Endometrial microvascular endothelial cells (primary cell): ENCODE data around the gene HDGFL2. TPM values are rescaled to one million over a fixed set of nuclear protein-coding genes. Genes with fewer than 3 reads are reported as not detected.
"Not testable (repeated sequence)": the region's sequence is repeated elsewhere in the genome, so short reads cannot be mapped to it uniquely, and the experiment has no call there.

Experiments used
- in situ Hi-C: cut with HindIII; loops from 2 replicates; pipeline ENCODE4 v1.10.0; 2017; ENCODE audit warnings: low sequenced_read_pairs, low pct_unique_long_range_greater_than_20kb; ENCODE audit errors: inconsistent ontology term
- total RNA-seq: library from RNA; depleted of rRNA; stranded (reverse); fragments of >200 nt; gene quantifications from one replicate; pipeline ENCODE4 v1.2.3, GENCODE V29; 2015; ENCODE audit errors: inconsistent ontology term

Gene HDGFL2
- total RNA-seq, 1 donor from 2014 or later = 66.1 TPM

GRCh38 chr19:4539169-4539692, 67.1 kb downstream of the HDGFL2 start:
- in situ Hi-C loops = no loop called here

GRCh38 chr19:4539693-4540581, 67.8 kb downstream of the HDGFL2 start, which contains the start of gene LRG1:
LRG1 (minus strand) TSS chr19:4540036; CDS start chr19:4540013, 23 bp downstream.
- in situ Hi-C loops = no loop called here

- in situ Hi-C loops = no loop called here
Observed at GRCh38 chr19:4541114-4541805, 69.2 kb downstream of the HDGFL2 start.

DNA sequence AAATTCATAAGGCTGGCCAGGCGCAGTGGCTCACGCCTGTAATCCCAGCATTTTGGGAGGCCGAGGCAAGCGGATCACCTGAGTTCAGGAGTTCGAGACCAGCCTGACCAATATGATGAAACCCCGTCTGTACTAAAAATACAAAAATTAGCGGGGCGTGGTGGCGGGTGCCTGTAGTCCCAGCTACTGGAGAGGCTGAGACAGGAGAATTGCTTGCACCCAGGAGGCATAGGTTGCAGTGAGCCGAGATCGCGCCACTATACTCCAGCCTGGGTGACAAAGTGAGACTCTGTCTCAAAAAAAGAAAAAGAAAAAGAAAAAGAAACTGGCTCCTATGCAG, 69.7 kb downstream of the HDGFL2 start:
- in situ Hi-C loops = not testable (repeated sequence)

GRCh38 chr19:4542896-4543841, 71.1 kb downstream of the HDGFL2 start:
- in situ Hi-C loops = no loop called here

- in situ Hi-C loops = no loop called here
Observed at GRCh38 chr19:4543842-4544647, 71.9 kb downstream of the HDGFL2 start.

- in situ Hi-C loops = no loop called here
Observed at GRCh38 chr19:4547303-4548237, 75.5 kb downstream of the HDGFL2 start.

DNA sequence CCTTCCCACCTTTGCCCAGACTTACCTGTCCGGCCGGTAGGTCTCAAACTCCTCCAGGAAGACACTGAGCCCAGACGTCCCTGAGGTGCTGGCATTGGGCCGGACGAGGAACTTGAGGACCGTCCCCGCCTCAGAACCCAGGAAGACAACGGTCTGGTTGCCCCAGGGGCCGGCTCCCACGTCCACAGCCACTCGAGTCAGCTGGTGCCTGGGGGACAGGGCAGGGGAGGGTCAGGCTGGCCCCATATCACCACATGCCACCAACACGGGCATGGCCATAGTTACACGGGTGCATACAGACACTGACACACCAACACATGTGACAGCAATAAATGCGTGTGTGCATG, 76.1 kb downstream of the HDGFL2 start:
- in situ Hi-C loops = no loop called here

DNA sequence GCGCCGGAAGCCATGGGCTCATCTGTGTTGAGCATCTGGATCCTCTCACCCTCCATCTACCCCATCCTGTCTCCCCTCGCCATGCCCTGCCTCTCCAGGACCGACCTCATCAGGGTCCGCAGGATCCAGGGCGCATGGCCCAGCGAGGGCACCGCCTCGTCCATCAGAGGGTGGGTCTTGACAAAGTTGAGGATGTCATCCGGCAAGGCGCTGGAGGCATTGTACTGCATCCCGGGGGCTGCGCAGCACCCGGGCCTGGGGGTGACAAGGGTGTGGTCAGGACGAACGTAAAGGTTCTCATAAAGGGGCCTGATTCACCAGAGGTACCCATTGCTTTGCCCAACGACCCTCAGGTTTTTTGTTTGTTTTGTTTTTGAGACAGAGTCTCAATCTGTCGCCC, 77.9 kb downstream of the HDGFL2 start:
- in situ Hi-C loops = no loop called here

GRCh38 chr19:4550479-4551050, 78.5 kb downstream of the HDGFL2 start:
- in situ Hi-C loops = no loop called here

Other genes with a start within 250 kb of the HDGFL2 start
- 1.1 TPM for gene EBI3, start 242.8 kb upstream of the HDGFL2 start, total RNA-seq
- gene YJU2, start 225.2 kb upstream of the HDGFL2 start, total RNA-seq = 39.5 TPM
- not detected for gene SHD, start 193.0 kb upstream of the HDGFL2 start, total RNA-seq
- not detected for gene TMIGD2, start 169.9 kb upstream of the HDGFL2 start, total RNA-seq
- 15.1 TPM for gene FSD1, start 167.7 kb upstream of the HDGFL2 start, total RNA-seq
- gene STAP2, start 133.5 kb upstream of the HDGFL2 start, total RNA-seq = 15.0 TPM
- 3.5 TPM for gene MPND, start 128.7 kb upstream of the HDGFL2 start, total RNA-seq
- gene SH3GL1, start 71.8 kb upstream of the HDGFL2 start, total RNA-seq = 128 TPM
- gene CHAF1A, start 69.7 kb upstream of the HDGFL2 start, total RNA-seq = 21.3 TPM
- gene UBXN6, start 14.5 kb upstream of the HDGFL2 start, total RNA-seq = 125 TPM
- not detected for gene PLIN4, start 46.2 kb downstream of the HDGFL2 start, total RNA-seq
- gene PLIN5, start 62.9 kb downstream of the HDGFL2 start, total RNA-seq = not detected
- gene LRG1, start 67.7 kb downstream of the HDGFL2 start, total RNA-seq = 0.28 TPM
- gene SEMA6B, start 87.4 kb downstream of the HDGFL2 start, total RNA-seq = 220 TPM
- gene TNFAIP8L1, start 167.2 kb downstream of the HDGFL2 start, total RNA-seq = 14.2 TPM
- gene MYDGF, start 198.0 kb downstream of the HDGFL2 start, total RNA-seq = 130 TPM